Heart right ventricle (tissue), 16 donors: ENCODE measurements around the gene TUBA3D. TPM values are rescaled to one million over a fixed set of nuclear protein-coding genes. Genes with fewer than 3 reads are reported as not detected.
"Not testable (repeated sequence)": the region's sequence is repeated elsewhere in the genome, so short reads cannot be mapped to it uniquely, and the experiment has no call there.

ENCODE experiments used
- ATAC-seq, 8 donors: fragments of 200-7000 bp; cut with Tn5 transposase; one replicate each; pipeline ENCODE4 v1.9.1; 2020; ENCODE audit warnings: mild to moderate bottlenecking in 8 of 8, moderate library complexity in 8 of 8, moderate number of reproducible peaks in 1 of 8
- DNase-seq, 2 donors: peaks; one replicate each; pipeline ENCODE4 v3.0.0-alpha.2; 2020
- H3K27ac ChIP-seq, 10 donors: fragments of 200-600 bp; sonication (generic) in 2 of 10; one replicate each; pipeline versions ENCODE4 v1.5.0 to v1.8.0; 2020 to 2022; ENCODE audit warnings: mild to moderate bottlenecking in 3 of 10
- H3K27me3 ChIP-seq, 7 donors: fragments of 200-600 bp; one replicate each; pipeline ENCODE4 v1.8.0; 2021 to 2022; ENCODE audit warnings: mild to moderate bottlenecking in 2 of 7
- H3K36me3 ChIP-seq, 9 donors: fragments of 200-600 bp; sonication (generic) in 1 of 9; one replicate each; pipeline versions ENCODE4 v1.5.0 to v1.8.0; 2020 to 2022; ENCODE audit warnings: mild to moderate bottlenecking in 2 of 9
- H3K4me1 ChIP-seq, 9 donors: fragments of 200-600 bp; sonication (generic) in 1 of 9; one replicate each; pipeline versions ENCODE4 v1.5.0 to v1.8.0; 2020 to 2022; ENCODE audit warnings: mild to moderate bottlenecking in 4 of 9
- H3K4me3 ChIP-seq, 10 donors: fragments of 200-600 bp; sonication (generic) in 2 of 10; one replicate each; pipeline versions ENCODE4 v1.5.0 to v1.8.0; 2020 to 2022; ENCODE audit warnings: mild to moderate bottlenecking in 7 of 10, moderate library complexity in 2 of 10
- H3K9me3 ChIP-seq, 11 donors: fragments of 200-600 bp in 10 of 11; sonication (generic) in 2 of 11; one replicate each; pipeline versions ENCODE4 v1.5.0 to v1.8.0; 2013 to 2022; ENCODE audit warnings: mild to moderate bottlenecking in 2 of 11, control low read depth in 1 of 11, moderate library complexity in 1 of 11
- CTCF ChIP-seq, 9 donors: fragments of 200-600 bp; sonication (generic) in 2 of 9; IDR thresholded peaks; one replicate each; pipeline versions ENCODE4 v1.5.0 to v1.8.0; 2021 to 2022; ENCODE audit warnings: antibody characterized with exemption in 9 of 9, mild to moderate bottlenecking in 5 of 9, moderate library complexity in 1 of 9
- WGBS, 2 donors: extraction: QIAGEN DNeasy Blood & Tissue Kit; methylation state at CpG; one replicate each; pipeline ENCODE4 v1.1.7; 2013; ENCODE audit warnings: inconsistent platforms in 1 of 2; 5-methylcytosine and 5-hydroxymethylcytosine counted together
- intact Hi-C, 10 donors: fragments of 100-400 bp; cut with DNase I; formaldehyde crosslinking; loops; one replicate each; pipeline versions ENCODE4 v1.11.1 to v1.14.2; 2022
- polyA plus RNA-seq, 2 donors: library from polyadenylated mRNA; stranded (reverse); fragments of 200-250 nt; gene quantifications; one replicate each; pipeline ENCODE4 v1.2.3, GENCODE V29; 2013
- total RNA-seq, 10 donors: library from RNA; stranded (reverse); fragmentation: NEBNext Ultra II Directional in 3 of 10; extraction: Animal tissue kit (Norgen Biotek cat#: 25700) in 3 of 10; gene quantifications; one replicate each; pipeline versions ENCODE4 v1.2.1 to v1.2.4, GENCODE V29; 2021 to 2023
- donor health status: Arrhythmogenic right ventricular cardiomyopathy.
- donor health status: ischemic (EF 13 %, LVEDD 7.1; RV severe dilation, severe dysfunction).
- donor health status: healthy with polysubstance abuse.
- donor health status: DM: no; HTN: yes; CAD: no.
- donor health status: DM: no; HTN: no; CAD: no.
- donor health status: ischemic (EF 25% LVEDD 6.9; RV normal size, moderate dysfunction).
- donor health status: ischemic (EF 25% LVEDD 5.7; RV mildly dilated, moderate dysfunction).
- donor health status: healthy.
- donor health status: DM: yes; HTN: yes; CAD: no.
- donor health status: Ischemic cardiomyopathy.
- donor health status: ischemic (EF 35%, LVEDD 5.7; RV mildly dilated, moderate dysfunction).
- donor health status: nonischemic (EF 11% LVEDD 7.7; RV severe dilation, severe dysfunction).
- donor health status: DM: yes; HTN: yes; CAD: no.
- donor health status: PGD.
- donor health status: ischemic (EF 29% LVEDD 5.4; RV normal size, mild dysfunction).
- donor health status: nonischemic (EF 23%, LVEDD 6.1; RV moderate dilation, normal function).

TUBA3D gene
- total and polyA plus RNA-seq, 12 donors = 5.1 to 677 (median 30.1) TPM

DNA sequence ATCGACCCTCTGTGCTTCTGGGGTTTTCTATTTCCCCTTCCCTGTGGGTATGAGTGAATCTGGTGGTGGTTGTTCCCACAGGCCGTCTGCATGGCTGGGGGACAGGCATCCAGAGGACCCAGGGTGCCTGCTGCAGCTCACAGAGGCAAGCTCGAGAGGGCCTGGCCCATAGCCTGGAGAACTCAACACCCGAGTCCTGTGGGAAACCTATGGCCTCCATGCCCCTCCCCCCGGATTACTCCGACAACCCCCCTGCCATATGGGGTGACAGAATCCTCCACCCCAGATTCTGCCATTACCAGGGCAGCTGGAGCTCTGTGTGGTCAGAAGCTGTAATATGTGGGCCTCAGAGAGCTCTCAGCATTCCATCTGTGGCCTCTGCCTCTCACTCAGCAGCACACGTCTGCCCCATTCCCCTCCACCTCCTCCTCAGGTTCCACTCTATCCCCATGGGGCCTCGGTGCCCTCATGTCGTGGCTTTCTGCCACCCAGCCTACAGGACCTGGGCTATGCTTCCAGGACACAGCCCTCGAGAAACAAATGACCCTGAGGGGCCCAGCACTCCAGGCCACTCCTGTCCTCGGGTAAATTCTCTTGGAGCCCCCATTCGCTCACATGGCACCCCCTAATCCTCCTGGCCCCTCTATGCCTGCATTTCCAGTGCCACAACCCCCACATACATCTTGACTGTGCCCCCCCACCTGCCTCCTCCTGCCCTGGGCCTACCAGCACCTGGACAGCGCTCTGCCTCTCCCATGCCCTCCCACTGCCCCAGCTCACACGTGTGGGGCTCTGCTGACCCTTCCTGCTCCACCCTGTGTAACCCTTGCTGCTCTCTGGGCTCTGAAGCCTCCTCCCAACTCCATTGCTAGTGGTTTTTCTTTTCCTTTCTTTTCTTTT lies 12.6 kb downstream of the TUBA3D start:
- no peak overlapping the region for H3K4me3 ChIP-seq
- DNase-seq (peak; percentile 57 to 70), ATAC-seq (peak in 4 of 8 donors; percentile 16 to 39 (median 19))
- no peaks in the 10 kb centered on the region for H3K27me3 ChIP-seq
- peaks cover 0 to under 1% (median 0%) of the 10 kb centered on the region in 9 donors for H3K36me3 ChIP-seq
- peaks cover 0 to 28% (median 21%) of the 10 kb centered on the region in 9 donors for H3K4me1 ChIP-seq
- WGBS, 2 donors = 41 to 63% methylated on average over 14 of the region's 14 CpGs
- TF ChIP-seq CTCF (IDR thresholded peaks at IDR 0.05) = no peak
- H3K27ac ChIP-seq = peak overlapping the region in 7 of 10 donors; percentile 34 to 68 (median 63)
- H3K9me3 ChIP-seq = no peaks in the 10 kb centered on the region
- intact Hi-C loops = loop anchor here in 1 of 10 donors (10.0 kb wide), 1 partner anchor 1304 kb away; the partner anchor contains the start of genes MZT2B and SMPD4

DNA sequence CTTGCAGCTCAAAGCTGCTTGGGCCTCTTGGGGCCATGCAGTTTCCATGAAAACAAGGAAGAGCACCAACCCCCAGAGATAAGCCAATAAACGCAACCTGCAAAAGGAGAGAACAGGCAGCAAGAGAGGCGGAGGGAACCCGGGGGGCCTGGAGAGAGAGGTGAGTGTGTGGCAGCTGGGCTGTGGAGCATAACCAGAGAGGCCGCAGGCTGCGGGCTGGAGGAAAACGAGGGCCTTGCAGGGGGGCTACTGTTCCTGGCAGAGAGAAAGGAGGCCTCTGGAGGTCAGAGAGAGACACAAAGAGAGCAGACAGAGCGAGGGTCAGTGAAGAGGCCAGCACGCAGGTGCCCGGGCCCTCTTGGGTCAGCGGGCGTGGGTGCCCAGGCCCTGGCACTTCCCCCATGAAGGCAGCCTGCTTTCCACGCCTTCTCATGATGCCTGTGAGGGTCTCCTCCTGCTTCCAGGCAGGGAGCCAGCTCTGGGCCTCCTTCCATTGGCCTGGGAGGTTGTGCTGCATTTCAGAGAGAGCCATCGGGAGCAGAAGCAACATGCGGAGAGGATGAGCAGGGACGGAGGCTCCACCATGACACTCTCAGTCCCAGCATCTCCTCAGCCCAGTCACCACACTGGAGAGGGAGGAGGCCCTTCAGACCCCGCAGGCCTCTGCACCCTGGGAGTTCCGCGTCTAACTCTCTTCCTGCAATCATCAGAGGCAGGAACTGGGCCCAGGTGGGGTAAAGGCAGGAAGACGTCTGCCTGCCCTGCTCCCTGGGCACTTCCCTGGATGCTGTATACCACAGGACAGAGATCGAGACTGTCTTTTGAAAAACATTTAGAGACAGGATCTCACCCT lies 14.9 kb downstream of the TUBA3D start:
- intact Hi-C loops = loop anchor here in 2 of 10 donors (10.0 kb wide), 2 partner anchors 76 to 184 kb away; no protein-coding TSS in a partner anchor

GRCh38 chr2:131491469-131491836 lies 15.5 kb downstream of the TUBA3D start:
- intact Hi-C loops = loop anchor here in 2 of 10 donors (10.0 kb wide), 2 partner anchors 77 to 183 kb away; no protein-coding TSS in a partner anchor
- ATAC-seq = peak in 2 of 8 donors; percentile 11 to 36
- H3K9me3 ChIP-seq, H3K27me3 ChIP-seq, H3K36me3 ChIP-seq, DNase-seq: not testable (repeated sequence)
- peak overlapping the region in 6 of 10 donors; percentile 15 to 89 (median 46) for H3K27ac ChIP-seq
- H3K4me3 ChIP-seq = peak overlapping the region in 9 of 10 donors; percentile 76 to 99 (median 91)
- H3K4me1 ChIP-seq = peaks cover 3 to 56% (median 40%) of the 10 kb centered on the region in 9 donors
- WGBS, 2 donors = 27 to 33% methylated on average over 21 to 22 of the region's 22 CpGs

More for the DNA sequence above, 14.9 kb downstream of the TUBA3D start:
- peak in 1 of 2 donors; percentile 51 for DNase-seq
- WGBS, 2 donors = 59 to 67% methylated on average over 20 of the region's 20 CpGs
- Histone ChIP-seq H3K4me1 (peaks cover 3 to 50% (median 39%) of the 10 kb centered on the region in 9 donors), H3K27ac (peak overlapping the region in 6 of 10 donors; percentile 39 to 89 (median 58)), H3K4me3 (peak overlapping the region; percentile 15 to 99 (median 90))
- H3K27me3 ChIP-seq, H3K36me3 ChIP-seq, H3K9me3 ChIP-seq, ATAC-seq: not testable (repeated sequence)

GRCh38 chr2:131492015-131492417 lies 16.1 kb downstream of the TUBA3D start, which contains the start of gene MZT2A:
Gene MZT2A, minus strand, starts transcription at chr2:131492397. Its CDS starts 21 bp downstream, at chr2:131492376.
- ATAC-seq = peak in 3 of 8 donors; percentile 0 to 5 (median 3)

GRCh38 chr2:131492418-131493198 lies 16.7 kb downstream of the TUBA3D start:
- peak overlapping the region; percentile 76 to 99 (median 90) for H3K4me3 ChIP-seq
- ATAC-seq = peak; percentile 86 to 96 (median 92)
- no peaks in the 10 kb centered on the region for H3K27me3 ChIP-seq
- no peaks in the 10 kb centered on the region for H3K9me3 ChIP-seq
- H3K27ac ChIP-seq = peak overlapping the region; percentile 83 to 94 (median 90)
- TF ChIP-seq CTCF (IDR thresholded peaks at IDR 0.05) = peak; percentile 39 to 80 (median 74)
- H3K36me3 ChIP-seq = peaks cover 0 to 11% (median 0%) of the 10 kb centered on the region in 9 donors
- intact Hi-C loops = loop anchor here in 2 of 10 donors (10.0 kb wide), 2 partner anchors 78 to 182 kb away; no protein-coding TSS in a partner anchor
- peak; percentile 91 to 92 for DNase-seq
- 0% methylated on average over 61 to 79 of the region's 79 CpGs for WGBS, 2 donors
- H3K4me1 ChIP-seq = peaks cover 3 to 61% (median 40%) of the 10 kb centered on the region in 9 donors

More at GRCh38 chr2:131492015-131492417, 16.1 kb downstream of the TUBA3D start, which contains the start of gene MZT2A:
- H3K27me3 ChIP-seq, H3K9me3 ChIP-seq, H3K36me3 ChIP-seq: not testable (repeated sequence)
- DNase-seq = peak in 1 of 2 donors; percentile 18
- intact Hi-C loops = loop anchor here in 2 of 10 donors (10.0 kb wide), 2 partner anchors 77 to 183 kb away; no protein-coding TSS in a partner anchor
- 1% methylated on average over 32 to 53 of the region's 53 CpGs for WGBS, 2 donors
- Histone ChIP-seq H3K4me1 (peaks cover 3 to 58% (median 40%) of the 10 kb centered on the region in 9 donors), H3K27ac (peak within 1 kb of the TSS; percentile 83 to 94 (median 90)), H3K4me3 (peak within 1 kb of the TSS; percentile 76 to 99 (median 90))
